Measurements from ENCODE around the gene FAM227B.

Gene FAM227B

DNA sequence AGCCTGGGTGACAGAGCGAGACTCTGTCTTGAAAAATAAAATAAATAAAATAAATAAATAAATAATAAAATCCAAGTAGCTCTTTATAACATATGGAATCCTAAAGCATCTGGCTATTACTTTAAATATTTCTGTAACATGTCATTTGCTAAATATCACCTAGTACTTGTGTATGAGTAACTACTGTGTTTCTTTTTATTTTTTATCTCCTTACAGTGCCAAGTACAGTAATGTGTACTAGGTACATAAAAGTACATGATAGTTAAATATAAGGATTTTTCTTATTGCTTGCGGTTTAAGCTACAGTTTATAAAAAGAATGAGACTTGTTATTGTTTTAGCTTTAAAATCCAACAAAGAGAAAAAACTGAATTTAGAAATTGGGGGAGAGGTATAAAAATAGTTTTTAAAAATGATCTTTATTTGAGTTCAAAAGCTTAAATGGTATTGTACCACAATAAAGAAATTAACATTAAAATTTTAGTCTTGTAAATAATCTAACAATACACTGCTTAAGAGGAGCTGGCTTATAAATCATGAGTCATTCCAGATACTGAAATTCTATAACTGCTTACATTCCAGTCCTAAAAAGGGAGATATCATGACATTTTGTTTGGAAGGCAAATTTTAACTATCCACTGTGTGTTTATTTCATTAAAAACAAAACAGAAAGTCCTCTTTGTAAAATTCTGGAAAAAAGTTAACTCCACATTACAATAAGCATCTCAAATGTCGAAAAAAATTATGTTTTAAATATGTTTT lies 124.4 kb downstream of the FAM227B start:
- no peak for TF ChIP-seq FOXM1 (IDR thresholded peaks at IDR 0.05; ENCODE audit: borderline replicate concordance, low read depth)
- TF ChIP-seq CEBPB (IDR thresholded peaks at IDR 0.05): no peak
- no peak for TF ChIP-seq ZBTB7A (IDR thresholded peaks at IDR 0.05; ENCODE audit: low read depth)
- TF ChIP-seq MAX (IDR thresholded peaks at IDR 0.05): no peak
- no peak for TF ChIP-seq TEAD4 (IDR thresholded peaks at IDR 0.05)
- TF ChIP-seq EGR1 (IDR thresholded peaks at IDR 0.05): no peak
- no peak for TF ChIP-seq TCF12 (IDR thresholded peaks at IDR 0.05; ENCODE audit: low read depth)
- TF ChIP-seq, protein P1, sequence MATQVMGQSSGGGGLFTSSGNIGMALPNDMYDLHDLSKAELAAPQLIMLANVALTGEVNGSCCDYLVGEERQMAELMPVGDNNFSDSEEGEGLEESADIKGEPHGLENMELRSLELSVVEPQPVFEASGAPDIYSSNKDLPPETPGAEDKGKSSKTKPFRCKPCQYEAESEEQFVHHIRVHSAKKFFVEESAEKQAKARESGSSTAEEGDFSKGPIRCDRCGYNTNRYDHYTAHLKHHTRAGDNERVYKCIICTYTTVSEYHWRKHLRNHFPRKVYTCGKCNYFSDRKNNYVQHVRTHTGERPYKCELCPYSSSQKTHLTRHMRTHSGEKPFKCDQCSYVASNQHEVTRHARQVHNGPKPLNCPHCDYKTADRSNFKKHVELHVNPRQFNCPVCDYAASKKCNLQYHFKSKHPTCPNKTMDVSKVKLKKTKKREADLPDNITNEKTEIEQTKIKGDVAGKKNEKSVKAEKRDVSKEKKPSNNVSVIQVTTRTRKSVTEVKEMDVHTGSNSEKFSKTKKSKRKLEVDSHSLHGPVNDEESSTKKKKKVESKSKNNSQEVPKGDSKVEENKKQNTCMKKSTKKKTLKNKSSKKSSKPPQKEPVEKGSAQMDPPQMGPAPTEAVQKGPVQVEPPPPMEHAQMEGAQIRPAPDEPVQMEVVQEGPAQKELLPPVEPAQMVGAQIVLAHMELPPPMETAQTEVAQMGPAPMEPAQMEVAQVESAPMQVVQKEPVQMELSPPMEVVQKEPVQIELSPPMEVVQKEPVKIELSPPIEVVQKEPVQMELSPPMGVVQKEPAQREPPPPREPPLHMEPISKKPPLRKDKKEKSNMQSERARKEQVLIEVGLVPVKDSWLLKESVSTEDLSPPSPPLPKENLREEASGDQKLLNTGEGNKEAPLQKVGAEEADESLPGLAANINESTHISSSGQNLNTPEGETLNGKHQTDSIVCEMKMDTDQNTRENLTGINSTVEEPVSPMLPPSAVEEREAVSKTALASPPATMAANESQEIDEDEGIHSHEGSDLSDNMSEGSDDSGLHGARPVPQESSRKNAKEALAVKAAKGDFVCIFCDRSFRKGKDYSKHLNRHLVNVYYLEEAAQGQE (IDR thresholded peaks at IDR 0.05; ENCODE audit: low read depth): no peak
- no peak for TF ChIP-seq YY1 (IDR thresholded peaks at IDR 0.05; ENCODE audit: low read depth)
- no peak for TF ChIP-seq TAF1 (IDR thresholded peaks at IDR 0.05; ENCODE audit: low read depth)
- TF ChIP-seq EP300 (IDR thresholded peaks at IDR 0.05; ENCODE audit: borderline replicate concordance): no peak
- no peak for TF ChIP-seq NFIC (IDR thresholded peaks at IDR 0.05)
- TF ChIP-seq RAD21 (IDR thresholded peaks at IDR 0.05; ENCODE audit: low read depth): no peak
- TF ChIP-seq CREB1 (IDR thresholded peaks at IDR 0.05; ENCODE audit: low read depth): no peak
- TF ChIP-seq, protein P2, sequence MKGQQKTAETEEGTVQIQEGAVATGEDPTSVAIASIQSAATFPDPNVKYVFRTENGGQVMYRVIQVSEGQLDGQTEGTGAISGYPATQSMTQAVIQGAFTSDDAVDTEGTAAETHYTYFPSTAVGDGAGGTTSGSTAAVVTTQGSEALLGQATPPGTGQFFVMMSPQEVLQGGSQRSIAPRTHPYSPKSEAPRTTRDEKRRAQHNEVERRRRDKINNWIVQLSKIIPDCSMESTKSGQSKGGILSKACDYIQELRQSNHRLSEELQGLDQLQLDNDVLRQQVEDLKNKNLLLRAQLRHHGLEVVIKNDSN (IDR thresholded peaks at IDR 0.05): no peak

DNA sequence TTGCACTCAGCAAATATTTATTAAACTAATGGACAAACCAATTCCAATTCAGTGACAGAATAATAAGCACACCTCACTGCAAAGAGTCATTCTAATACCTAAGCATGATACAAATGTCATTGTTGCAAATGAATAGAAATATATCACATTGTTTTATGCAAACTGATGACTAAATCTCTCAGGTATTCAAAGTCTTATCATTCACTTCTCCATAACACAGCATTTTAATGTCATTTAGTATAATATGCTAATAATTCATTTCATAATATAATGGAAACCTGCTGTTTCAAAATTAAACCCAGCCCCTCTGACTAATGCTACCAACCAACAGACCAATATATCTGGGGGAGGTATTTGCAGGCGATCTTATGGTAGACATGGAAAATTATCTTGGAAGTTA lies 125.8 kb downstream of the FAM227B start:
- TF ChIP-seq CREB1 (IDR thresholded peaks at IDR 0.05; ENCODE audit: low read depth) (no peak), TEAD4 (IDR thresholded peaks at IDR 0.05) (no peak), MAX (IDR thresholded peaks at IDR 0.05) (no peak), RAD21 (IDR thresholded peaks at IDR 0.05; ENCODE audit: low read depth) (no peak)
- TF ChIP-seq, protein P2 (IDR thresholded peaks at IDR 0.05): no peak

DNA sequence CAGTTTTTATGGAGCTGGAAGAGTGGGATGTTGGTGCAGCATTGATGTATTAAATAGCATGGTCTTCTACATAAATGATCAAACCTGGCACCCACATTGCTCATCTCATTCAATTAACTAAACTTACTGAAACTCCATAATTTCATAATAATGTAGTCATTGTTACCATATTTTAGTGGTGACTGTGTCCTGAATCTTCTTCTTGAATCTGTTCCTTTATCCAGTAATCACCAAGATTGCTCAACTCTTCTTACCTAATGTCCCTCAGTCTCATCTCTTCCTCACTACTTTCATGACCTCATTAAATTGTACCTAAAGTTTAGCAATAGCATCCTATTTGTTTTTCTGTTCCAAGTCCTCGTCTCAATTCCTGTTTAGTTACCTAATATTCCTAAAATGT lies 127.8 kb downstream of the FAM227B start:
- TF ChIP-seq TEAD4 (IDR thresholded peaks at IDR 0.05): no peak
- TF ChIP-seq EP300 (IDR thresholded peaks at IDR 0.05; ENCODE audit: borderline replicate concordance): no peak
- TF ChIP-seq MAX (IDR thresholded peaks at IDR 0.05): no peak
- TF ChIP-seq CEBPB (IDR thresholded peaks at IDR 0.05): no peak
- TF ChIP-seq, protein P1 (IDR thresholded peaks at IDR 0.05; ENCODE audit: low read depth): no peak
- TF ChIP-seq TAF1 (IDR thresholded peaks at IDR 0.05; ENCODE audit: low read depth): no peak
- TF ChIP-seq CREB1 (IDR thresholded peaks at IDR 0.05; ENCODE audit: low read depth): no peak
- TF ChIP-seq, protein P2 (IDR thresholded peaks at IDR 0.05): no peak
- no peak for TF ChIP-seq TCF12 (IDR thresholded peaks at IDR 0.05; ENCODE audit: low read depth)
- no peak for TF ChIP-seq FOXM1 (IDR thresholded peaks at IDR 0.05; ENCODE audit: borderline replicate concordance, low read depth)

GRCh38 chr15:49492151-49492550 lies 128.5 kb downstream of the FAM227B start:
- TF ChIP-seq, protein P1 (IDR thresholded peaks at IDR 0.05; ENCODE audit: low read depth): no peak
- TF ChIP-seq ZBTB7A (IDR thresholded peaks at IDR 0.05; ENCODE audit: low read depth): no peak
- TF ChIP-seq MAX (IDR thresholded peaks at IDR 0.05): no peak
- no peak for TF ChIP-seq CREB1 (IDR thresholded peaks at IDR 0.05; ENCODE audit: low read depth)
- no peak for TF ChIP-seq YY1 (IDR thresholded peaks at IDR 0.05; ENCODE audit: low read depth)
- no peak for TF ChIP-seq NFIC (IDR thresholded peaks at IDR 0.05)
- TF ChIP-seq RAD21 (IDR thresholded peaks at IDR 0.05; ENCODE audit: low read depth): no peak
- TF ChIP-seq, protein P2 (IDR thresholded peaks at IDR 0.05): no peak
- no peak for TF ChIP-seq TAF1 (IDR thresholded peaks at IDR 0.05; ENCODE audit: low read depth)
- TF ChIP-seq TEAD4 (IDR thresholded peaks at IDR 0.05): no peak
- no peak for TF ChIP-seq EP300 (IDR thresholded peaks at IDR 0.05; ENCODE audit: borderline replicate concordance)
